Thyroid gland (tissue), 4 donors: ENCODE results near the gene LRRK2.

ENCODE experiments used
- CTCF ChIP-seq, 6 experiments: fragments of 200-600 bp in 3 of 6; fragments of 450-650 bp in 3 of 6; sonication (generic) in 3 of 6; IDR thresholded peaks; one replicate each; pipeline ENCODE4 v1.5.1; 2016 to 2019; ENCODE audit warnings: antibody characterized with exemption in 6 of 6, mild to moderate bottlenecking in 2 of 6, inconsistent platforms in 1 of 6, moderate library complexity in 1 of 6
- POLR2A ChIP-seq, 2 donors: fragments of 450-650 bp; IDR thresholded peaks; one replicate each; pipeline ENCODE4 v1.6.1; 2017; ENCODE audit warnings: antibody characterized with exemption in 2 of 2, mild to moderate bottlenecking in 2 of 2, moderate library complexity in 1 of 2

- TF ChIP-seq CTCF (IDR thresholded peaks at IDR 0.05) (no peak), POLR2A (IDR thresholded peaks at IDR 0.05) (no peak)
Observed at GRCh38 chr12:40342010-40342409, 117.2 kb downstream of the LRRK2 start.
